Mesothelial cell of epicardium (in vitro differentiated cells): ENCODE results near the gene ADAM12. TPM values are rescaled to one million over a fixed set of nuclear protein-coding genes. Genes with fewer than 3 reads are reported as not detected.

Source experiments
- DNase-seq, 2 experiments: peaks; one replicate each; pipeline ENCODE4 v3.0.0; 2021; ENCODE audit warnings: low spot score in 2 of 2; ENCODE audit not compliant: unreplicated experiment in 2 of 2
- H3K27ac Mint-ChIP-seq: 2 replicates; pipeline ENCODE4 v1.8.0; 2021; ENCODE audit warnings: mixed read lengths
- H3K27me3 Mint-ChIP-seq: 2 replicates; pipeline ENCODE4 v1.8.0; 2021; ENCODE audit warnings: low read depth, mixed read lengths
- H3K36me3 Mint-ChIP-seq: 2 replicates; pipeline ENCODE4 v1.8.0; 2021; ENCODE audit warnings: mixed read lengths
- H3K4me1 Mint-ChIP-seq: 2 replicates; pipeline ENCODE4 v1.8.0; 2021; ENCODE audit warnings: mixed read lengths
- H3K4me3 Mint-ChIP-seq: 2 replicates; pipeline ENCODE4 v1.8.0; 2021; ENCODE audit warnings: mild to moderate bottlenecking, moderate library complexity, mixed read lengths
- H3K9me3 Mint-ChIP-seq: 2 replicates; pipeline ENCODE4 v1.8.0; 2021; ENCODE audit warnings: mixed read lengths
- CTCF ChIP-seq: fragments of 200-600 bp; sonication (generic); IDR thresholded peaks from one replicate; pipeline ENCODE4 v1.5.0; 2021; ENCODE audit warnings: antibody characterized with exemption; ENCODE audit not compliant: unreplicated experiment
- total RNA-seq: library from RNA; stranded (reverse); gene quantifications from 3 replicates; pipeline ENCODE4 v1.2.1, GENCODE V29; 2021

The ADAM12 gene
- total RNA-seq, 1 donor from 2014 or later, result 13.3 TPM

GRCh38 chr10:126085806-126086205 lies 302.5 kb downstream of the ADAM12 start:
- peaks cover 17% of the 10 kb centered on the region for H3K4me1 Mint-ChIP-seq
- no peaks in the 10 kb centered on the region for H3K36me3 Mint-ChIP-seq
- H3K27ac Mint-ChIP-seq, result no peak overlapping the region
- no peak for DNase-seq
- no peak for TF ChIP-seq CTCF
- H3K27me3 Mint-ChIP-seq, result no peaks in the 10 kb centered on the region
- H3K4me3 Mint-ChIP-seq, result no peak overlapping the region
- peaks cover 3% of the 10 kb centered on the region for H3K9me3 Mint-ChIP-seq

GRCh38 chr10:126084369-126084768 lies 303.9 kb downstream of the ADAM12 start:
- Mint-ChIP-seq H3K4me1 (peaks cover 20% of the 10 kb centered on the region), H3K9me3 (no peaks in the 10 kb centered on the region), H3K27me3 (no peaks in the 10 kb centered on the region), H3K36me3 (no peaks in the 10 kb centered on the region), H3K4me3 (no peak overlapping the region), H3K27ac (no peak overlapping the region)
- DNase-seq, result no peak
- no peak for TF ChIP-seq CTCF

- no peak for TF ChIP-seq CTCF
- no peak overlapping the region for H3K4me3 Mint-ChIP-seq
- H3K27ac Mint-ChIP-seq, result no peak overlapping the region
- peaks cover 3% of the 10 kb centered on the region for H3K27me3 Mint-ChIP-seq
- no peak for DNase-seq
- H3K9me3 Mint-ChIP-seq, result peaks cover 3% of the 10 kb centered on the region
- H3K36me3 Mint-ChIP-seq, result no peaks in the 10 kb centered on the region
- peaks cover 20% of the 10 kb centered on the region for H3K4me1 Mint-ChIP-seq
These were observed 305.3 kb downstream of the ADAM12 start for GRCh38 chr10:126083009-126083408.

- H3K4me1 Mint-ChIP-seq, result peaks cover 20% of the 10 kb centered on the region
- H3K36me3 Mint-ChIP-seq, result no peaks in the 10 kb centered on the region
- H3K9me3 Mint-ChIP-seq, result peaks cover 8% of the 10 kb centered on the region
- no peak for DNase-seq
- H3K4me3 Mint-ChIP-seq, result no peak overlapping the region
- TF ChIP-seq CTCF, result no peak
- no peak overlapping the region for H3K27ac Mint-ChIP-seq
- H3K27me3 Mint-ChIP-seq, result peaks cover 3% of the 10 kb centered on the region
These were observed 306.3 kb downstream of the ADAM12 start for GRCh38 chr10:126081841-126082466.

- Mint-ChIP-seq H3K27me3 (peaks cover 3% of the 10 kb centered on the region), H3K36me3 (no peaks in the 10 kb centered on the region), H3K9me3 (peaks cover 13% of the 10 kb centered on the region), H3K4me1 (peaks cover 20% of the 10 kb centered on the region), H3K4me3 (peak overlapping the region; percentile 0), H3K27ac (peak overlapping the region; percentile 28)
- no peak for TF ChIP-seq CTCF
- no peak for DNase-seq
These were observed 307.3 kb downstream of the ADAM12 start for GRCh38 chr10:126080879-126081411.
